Neural progenitor cell (in vitro differentiated cells): ENCODE data around the gene TCF7L1. TPM values are rescaled to one million over a fixed set of nuclear protein-coding genes. Genes with fewer than 3 reads are reported as not detected.

ENCODE experiments used
- DNase-seq: peaks from one replicate; pipeline ENCODE4 v3.0.0-alpha.2; 2016; ENCODE audit warnings: low spot score
- H2AFZ ChIP-seq: fragments of 200-600 bp; sonication (generic); replicated peaks from 2 replicates; pipeline ENCODE4 v1.6.1; 2016; ENCODE audit warnings: antibody characterized with exemption
- H3F3A ChIP-seq: fragments of 200-600 bp; sonication (generic); 2 replicates; pipeline ENCODE4 v1.6.1; 2016; ENCODE audit warnings: antibody characterized with exemption, low read depth
- H3K27ac ChIP-seq: fragments of 200-600 bp; sonication (generic); 2 replicates; pipeline ENCODE4 v1.5.1; 2016; ENCODE audit warnings: mild to moderate bottlenecking
- H3K27me3 ChIP-seq: fragments of 200-600 bp; sonication (generic); 2 replicates; pipeline ENCODE4 v1.6.1; 2016; ENCODE audit warnings: mild to moderate bottlenecking, moderate library complexity
- H3K36me3 ChIP-seq: fragments of 200-600 bp; sonication (generic); 2 replicates; pipeline ENCODE4 v1.5.1; 2016
- H3K4me1 ChIP-seq: fragments of 200-600 bp; sonication (generic); 2 replicates; pipeline ENCODE4 v1.6.1; 2016; ENCODE audit warnings: mixed run types
- H3K4me2 ChIP-seq: fragments of 200-600 bp; sonication (generic); 2 replicates; pipeline ENCODE4 v1.6.1; 2016
- H3K4me3 ChIP-seq: fragments of 200-600 bp; sonication (generic); 2 replicates; pipeline ENCODE4 v1.5.1; 2016
- H3K79me2 ChIP-seq: fragments of 200-600 bp; sonication (generic); 2 replicates; pipeline ENCODE4 v1.6.1; 2016; ENCODE audit warnings: low read depth
- H3K9ac ChIP-seq: fragments of 200-600 bp; sonication (generic); 2 replicates; pipeline ENCODE4 v1.6.1; 2016
- H3K9me3 ChIP-seq: fragments of 200-600 bp; sonication (generic); 2 replicates; pipeline ENCODE4 v1.5.1; 2016; ENCODE audit warnings: low read depth
- H4K20me1 ChIP-seq: fragments of 200-600 bp; sonication (generic); 2 replicates; pipeline ENCODE4 v1.6.1; 2016; ENCODE audit warnings: low read depth
- H3K27ac Mint-ChIP-seq: 3 replicates; pipeline ENCODE4 v1.8.0; 2021; ENCODE audit warnings: mixed read lengths
- H3K27me3 Mint-ChIP-seq: 2 replicates; pipeline ENCODE4 v1.8.0; 2022; ENCODE audit warnings: low read depth, mild to moderate bottlenecking, inconsistent platforms, moderate library complexity, mixed read lengths; ENCODE audit not compliant: insufficient read depth
- H3K36me3 Mint-ChIP-seq: 3 replicates; pipeline ENCODE4 v1.8.0; 2021; ENCODE audit warnings: mixed read lengths
- H3K4me1 Mint-ChIP-seq: 3 replicates; pipeline ENCODE4 v1.8.0; 2021; ENCODE audit warnings: mixed read lengths
- H3K4me3 Mint-ChIP-seq: 3 replicates; pipeline ENCODE4 v1.8.0; 2021; ENCODE audit warnings: mild to moderate bottlenecking, moderate library complexity, mixed read lengths
- H3K9me3 Mint-ChIP-seq: 3 replicates; pipeline ENCODE4 v1.8.0; 2020; ENCODE audit warnings: mixed read lengths
- EZH2 ChIP-seq: fragments of 200-600 bp; sonication (generic); IDR thresholded peaks from 2 replicates; pipeline ENCODE4 v1.6.1; 2017; ENCODE audit warnings: antibody characterized with exemption, mild to moderate bottlenecking, moderate library complexity
- EZH2phosphoT487 ChIP-seq: fragments of 200-600 bp; sonication (generic); IDR thresholded peaks from 2 replicates; pipeline ENCODE4 v1.6.1; 2017; ENCODE audit warnings: antibody characterized with exemption
- total RNA-seq: library from RNA; depleted of rRNA; stranded (reverse); fragments of >200 nt; gene quantifications from 2 replicates; pipeline ENCODE4 v1.2.3, GENCODE V29; 2015; ENCODE audit warnings: low replicate concordance
- TF ChIP-seq, protein P1 (sequence below): fragments of 200-600 bp; sonication (generic); IDR thresholded peaks from 2 replicates; pipeline ENCODE4 v1.5.1; 2017; ENCODE audit warnings: antibody characterized with exemption, mild to moderate bottlenecking

Gene TCF7L1
- total RNA-seq, 1 donor from 2014 or later: 1.0 TPM

DNA sequence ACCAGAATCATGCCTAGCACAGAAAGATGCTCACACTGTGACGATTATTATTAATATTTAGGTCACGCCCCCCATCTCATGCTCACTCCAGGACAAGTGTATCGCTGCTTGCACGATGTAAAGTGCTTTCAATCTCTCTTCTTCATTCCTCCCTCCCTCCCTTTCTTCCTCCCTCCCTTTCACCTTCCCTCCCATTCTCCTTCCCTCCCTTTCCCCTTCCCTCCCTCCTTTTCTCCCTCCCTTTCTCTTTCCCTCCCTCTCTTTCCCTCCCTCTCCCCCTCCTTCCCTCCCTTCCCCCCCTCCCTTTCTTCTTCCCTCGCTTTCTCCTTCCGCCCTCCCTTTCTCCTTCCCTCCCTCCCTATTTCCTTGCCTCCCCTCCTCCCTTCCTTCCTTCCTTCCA, 175.0 kb downstream of the TCF7L1 start:
- H3K27ac Mint-ChIP-seq: no peak overlapping the region
- no peak overlapping the region for H3K4me2 ChIP-seq
- H3K36me3 ChIP-seq: no peaks in the 10 kb centered on the region

DNA sequence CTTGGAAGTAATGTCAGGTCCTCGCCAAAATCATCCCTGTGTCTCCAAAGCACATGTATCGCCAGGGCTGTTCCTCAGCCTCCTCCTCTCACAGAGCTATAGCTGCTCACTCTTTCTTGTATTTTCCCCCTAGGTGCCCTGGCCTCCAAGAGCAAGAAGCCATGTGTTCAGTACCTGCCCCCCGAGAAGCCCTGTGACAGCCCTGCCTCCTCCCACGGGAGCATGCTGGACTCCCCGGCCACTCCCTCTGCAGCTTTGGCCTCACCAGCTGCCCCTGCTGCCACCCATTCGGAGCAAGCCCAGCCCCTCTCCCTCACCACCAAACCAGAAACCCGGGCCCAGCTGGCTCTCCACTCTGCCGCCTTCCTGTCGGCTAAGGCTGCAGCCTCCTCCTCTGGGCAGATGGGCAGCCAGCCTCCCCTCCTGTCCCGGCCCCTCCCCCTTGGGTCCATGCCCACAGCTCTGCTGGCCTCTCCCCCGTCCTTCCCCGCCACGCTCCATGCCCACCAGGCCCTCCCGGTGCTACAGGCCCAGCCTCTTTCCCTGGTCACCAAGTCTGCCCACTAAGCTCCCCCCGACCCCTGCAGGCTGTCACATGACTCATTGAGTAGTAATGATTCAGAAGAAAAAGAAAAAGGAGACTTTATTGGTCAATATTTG, 175.8 kb downstream of the TCF7L1 start:
- Mint-ChIP-seq H3K36me3 (peaks cover 16% of the 10 kb centered on the region), H3K4me3 (no peak overlapping the region), H3K9me3 (no peaks in the 10 kb centered on the region), H3K27ac (peak overlapping the region; percentile 76), H3K27me3 (peaks cover 4% of the 10 kb centered on the region), H3K4me1 (peaks cover 4% of the 10 kb centered on the region)
- TF ChIP-seq EZH2phosphoT487: no peak
- TF ChIP-seq, protein P1, sequence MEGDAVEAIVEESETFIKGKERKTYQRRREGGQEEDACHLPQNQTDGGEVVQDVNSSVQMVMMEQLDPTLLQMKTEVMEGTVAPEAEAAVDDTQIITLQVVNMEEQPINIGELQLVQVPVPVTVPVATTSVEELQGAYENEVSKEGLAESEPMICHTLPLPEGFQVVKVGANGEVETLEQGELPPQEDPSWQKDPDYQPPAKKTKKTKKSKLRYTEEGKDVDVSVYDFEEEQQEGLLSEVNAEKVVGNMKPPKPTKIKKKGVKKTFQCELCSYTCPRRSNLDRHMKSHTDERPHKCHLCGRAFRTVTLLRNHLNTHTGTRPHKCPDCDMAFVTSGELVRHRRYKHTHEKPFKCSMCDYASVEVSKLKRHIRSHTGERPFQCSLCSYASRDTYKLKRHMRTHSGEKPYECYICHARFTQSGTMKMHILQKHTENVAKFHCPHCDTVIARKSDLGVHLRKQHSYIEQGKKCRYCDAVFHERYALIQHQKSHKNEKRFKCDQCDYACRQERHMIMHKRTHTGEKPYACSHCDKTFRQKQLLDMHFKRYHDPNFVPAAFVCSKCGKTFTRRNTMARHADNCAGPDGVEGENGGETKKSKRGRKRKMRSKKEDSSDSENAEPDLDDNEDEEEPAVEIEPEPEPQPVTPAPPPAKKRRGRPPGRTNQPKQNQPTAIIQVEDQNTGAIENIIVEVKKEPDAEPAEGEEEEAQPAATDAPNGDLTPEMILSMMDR: no peak
- TF ChIP-seq EZH2: no peak
- no peaks in the 10 kb centered on the region for H3K79me2 ChIP-seq
- no peaks in the 10 kb centered on the region for H3K36me3 ChIP-seq
- H3F3A ChIP-seq: no peaks in the 10 kb centered on the region
- H4K20me1 ChIP-seq: no peaks in the 10 kb centered on the region
- no peak overlapping the region for H3K4me3 ChIP-seq
- H3K9me3 ChIP-seq: no peaks in the 10 kb centered on the region
- no peak overlapping the region for H3K9ac ChIP-seq
- H3K4me1 ChIP-seq: no peaks in the 10 kb centered on the region
- H3K27me3 ChIP-seq: no peaks in the 10 kb centered on the region
- DNase-seq: no peak
- H3K27ac ChIP-seq: peak overlapping the region; percentile 38
- H3K4me2 ChIP-seq: no peak overlapping the region
- H2AFZ ChIP-seq: no peak overlapping the region

More for the DNA sequence above, 175.0 kb downstream of the TCF7L1 start:
- H3K27ac ChIP-seq: peak overlapping the region; percentile 13
- DNase-seq: no peak
- peaks cover 19% of the 10 kb centered on the region for H3K36me3 Mint-ChIP-seq
- no peak overlapping the region for H3K9ac ChIP-seq
- H2AFZ ChIP-seq: no peak overlapping the region
- no peaks in the 10 kb centered on the region for H3F3A ChIP-seq
- peaks cover 2% of the 10 kb centered on the region for H3K4me1 Mint-ChIP-seq
- H3K27me3 Mint-ChIP-seq: peaks cover 4% of the 10 kb centered on the region
- H3K4me1 ChIP-seq: no peaks in the 10 kb centered on the region
- no peak overlapping the region for H3K4me3 ChIP-seq
- TF ChIP-seq EZH2: no peak
- TF ChIP-seq EZH2phosphoT487: no peak
- TF ChIP-seq, protein P1: no peak
- H3K9me3 ChIP-seq: no peaks in the 10 kb centered on the region
- H3K4me3 Mint-ChIP-seq: no peak overlapping the region
- no peaks in the 10 kb centered on the region for H4K20me1 ChIP-seq
- no peaks in the 10 kb centered on the region for H3K27me3 ChIP-seq
- H3K9me3 Mint-ChIP-seq: no peaks in the 10 kb centered on the region
- H3K79me2 ChIP-seq: no peaks in the 10 kb centered on the region

DNA sequence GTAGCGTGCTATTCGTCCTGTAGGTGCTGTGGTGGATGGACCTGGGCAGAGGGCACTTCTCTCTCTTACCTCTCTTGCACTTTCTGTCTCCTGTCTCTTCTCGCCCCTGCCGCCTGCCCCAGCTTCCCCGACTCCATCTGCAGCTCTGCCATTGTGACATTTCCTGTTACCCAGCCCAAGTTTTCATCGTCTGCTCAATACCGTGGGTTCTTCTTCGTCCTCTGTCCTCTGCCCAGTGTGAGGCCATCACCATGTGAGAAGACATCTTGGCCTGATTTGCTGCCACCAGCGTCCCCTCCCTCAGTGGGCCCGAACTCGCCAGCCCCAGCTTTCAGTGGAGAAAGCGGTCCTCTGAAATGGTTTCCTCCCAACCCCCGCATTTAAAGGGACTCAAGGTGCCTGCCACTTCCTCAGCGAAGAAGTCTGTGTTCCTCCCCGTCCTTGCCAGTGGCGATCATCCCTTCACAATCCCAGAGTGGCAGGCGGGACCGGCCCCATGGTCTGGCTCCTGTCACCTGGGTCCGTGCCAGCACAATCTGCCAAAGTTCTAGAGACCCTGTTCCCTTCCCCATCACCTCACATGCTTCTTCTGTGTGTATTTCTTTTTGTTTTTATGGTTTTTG, 176.6 kb downstream of the TCF7L1 start:
- Histone ChIP-seq H3K36me3 (no peaks in the 10 kb centered on the region), H3K4me1 (no peaks in the 10 kb centered on the region), H4K20me1 (no peaks in the 10 kb centered on the region), H3K79me2 (no peaks in the 10 kb centered on the region), H3K4me2 (no peak overlapping the region), H3K4me3 (no peak overlapping the region), H3K9me3 (no peaks in the 10 kb centered on the region), H2AFZ (no peak overlapping the region), H3K27me3 (no peaks in the 10 kb centered on the region), H3K9ac (no peak overlapping the region), H3K27ac (peak overlapping the region; percentile 38), H3F3A (no peaks in the 10 kb centered on the region)
- Mint-ChIP-seq H3K4me1 (peaks cover 4% of the 10 kb centered on the region), H3K9me3 (no peaks in the 10 kb centered on the region), H3K36me3 (peaks cover 12% of the 10 kb centered on the region), H3K27me3 (peaks cover 4% of the 10 kb centered on the region), H3K27ac (peak overlapping the region; percentile 3), H3K4me3 (no peak overlapping the region)
- no peak for DNase-seq
- TF ChIP-seq EZH2phosphoT487 (no peak), EZH2 (no peak)
- TF ChIP-seq, protein P1: no peak
